Mucosa of rectum (tissue), 2 donors: ENCODE measurements around the gene IL21.

Experiments
- H3K27ac ChIP-seq, 2 donors: one replicate each; pipeline ENCODE4 v1.7.0; 2013; ENCODE audit warnings: inconsistent platforms in 2 of 2, low read depth in 2 of 2, low read length in 2 of 2
- H3K27me3 ChIP-seq, 2 donors: one replicate each; pipeline ENCODE4 v1.7.0; 2013; ENCODE audit warnings: low read length in 2 of 2; ENCODE audit not compliant: control insufficient read depth in 2 of 2, insufficient read depth in 2 of 2
- H3K36me3 ChIP-seq, 2 donors: one replicate each; pipeline ENCODE4 v1.7.0; 2013; ENCODE audit warnings: low read length in 2 of 2; ENCODE audit not compliant: control insufficient read depth in 2 of 2, insufficient read depth in 2 of 2
- H3K4me1 ChIP-seq, 2 donors: one replicate each; pipeline ENCODE4 v1.7.0; 2013; ENCODE audit warnings: low read length in 2 of 2, mild to moderate bottlenecking in 1 of 2; ENCODE audit not compliant: control insufficient read depth in 2 of 2, insufficient read depth in 2 of 2
- H3K4me3 ChIP-seq, 2 donors: one replicate each; pipeline ENCODE4 v1.7.0; 2013; ENCODE audit warnings: low read length in 2 of 2
- H3K9ac ChIP-seq, 2 donors: one replicate each; pipeline ENCODE4 v1.7.0; 2013; ENCODE audit warnings: low read length in 2 of 2, low read depth in 1 of 2, mild to moderate bottlenecking in 1 of 2
- H3K9me3 ChIP-seq, 2 donors: one replicate each; pipeline ENCODE4 v1.7.0; 2013; ENCODE audit warnings: low read length in 2 of 2; ENCODE audit not compliant: control insufficient read depth in 2 of 2
- donor health status: healthy.
- donor health status: Normal muscosa, but diverticular disease.

Gene IL21

DNA sequence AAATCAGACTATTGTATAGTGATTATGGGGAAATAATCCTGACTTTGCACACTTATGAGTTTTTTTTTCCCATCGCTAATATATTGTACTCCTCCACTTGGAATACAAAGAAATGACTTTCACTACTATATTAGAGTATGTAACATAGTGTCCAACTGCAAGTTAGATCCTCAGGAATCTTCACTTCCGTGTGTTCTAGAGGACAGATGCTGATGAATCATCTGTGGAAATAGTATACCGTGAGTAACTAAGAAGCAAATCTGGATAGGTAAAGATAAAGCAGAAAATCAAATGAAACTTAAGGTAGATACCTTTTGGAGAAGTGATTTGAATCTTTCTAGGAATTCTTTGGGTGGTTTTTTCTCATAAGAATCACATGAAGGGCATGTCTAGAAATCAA, 8.3 kb downstream of the IL21 start:
- Histone ChIP-seq H3K4me3 (no peak overlapping the region), H3K9ac (no peak overlapping the region), H3K4me1 (no peaks in the 10 kb centered on the region), H3K27me3 (no peaks in the 10 kb centered on the region), H3K27ac (no peak overlapping the region), H3K36me3 (no peaks in the 10 kb centered on the region), H3K9me3 (no peaks in the 10 kb centered on the region)

DNA sequence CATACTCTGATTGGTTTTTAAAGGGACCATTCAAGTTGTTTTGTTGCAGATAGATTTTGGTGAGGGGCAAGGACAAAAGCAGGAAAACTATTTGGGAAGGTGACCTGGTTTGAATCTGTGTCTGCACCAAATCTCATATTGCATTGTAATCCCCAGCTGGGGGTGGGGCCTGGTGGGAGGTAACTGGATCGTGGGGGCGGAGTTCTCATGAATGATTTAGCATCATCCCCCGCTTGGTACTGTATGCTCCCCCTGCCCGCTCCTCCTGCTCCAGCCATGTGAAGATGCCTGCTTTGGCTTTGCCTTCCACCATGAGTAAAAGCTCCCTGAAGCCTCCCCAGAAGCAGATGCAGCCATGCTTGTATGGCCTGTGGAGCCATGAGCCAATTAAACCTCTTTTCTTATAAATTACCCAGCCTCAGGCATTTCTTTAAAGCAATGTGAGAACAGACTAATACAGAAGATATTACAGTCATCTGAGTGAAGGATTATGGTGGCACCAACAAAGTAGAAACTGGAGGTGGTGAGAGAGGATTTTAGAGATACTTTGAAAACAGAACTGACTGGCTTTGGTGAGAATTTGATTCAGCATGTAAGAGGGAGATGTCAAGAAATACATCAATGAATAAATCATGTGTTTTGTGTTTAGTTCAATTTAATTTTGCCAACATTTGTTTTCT, 14.4 kb downstream of the IL21 start:
- Histone ChIP-seq H3K27me3 (no peaks in the 10 kb centered on the region), H3K36me3 (no peaks in the 10 kb centered on the region), H3K4me3 (no peak overlapping the region), H3K9me3 (no peaks in the 10 kb centered on the region), H3K27ac (no peak overlapping the region), H3K9ac (no peak overlapping the region), H3K4me1 (no peaks in the 10 kb centered on the region)

DNA sequence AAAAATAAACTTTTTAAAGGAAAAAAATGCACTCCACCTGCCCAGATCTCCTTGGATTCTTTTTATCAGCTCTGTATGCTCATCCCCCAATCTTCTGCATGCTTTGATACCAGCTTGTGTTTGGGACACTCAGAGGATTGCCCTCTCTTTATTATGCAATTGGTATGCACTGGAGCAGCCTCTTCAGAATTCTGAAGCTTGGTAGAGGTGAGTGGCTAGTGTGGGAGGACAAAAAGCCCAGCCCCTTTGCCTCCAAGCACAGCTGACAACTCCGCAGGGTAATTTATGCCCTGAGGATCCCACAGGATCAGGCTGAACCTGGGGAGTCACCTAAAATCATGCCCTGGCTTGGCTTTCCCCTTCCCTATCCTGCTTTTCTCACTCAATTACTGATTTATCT, 16.7 kb downstream of the IL21 start:
- no peaks in the 10 kb centered on the region for H3K9me3 ChIP-seq
- H3K27ac ChIP-seq, result no peak overlapping the region
- H3K4me3 ChIP-seq, result no peak overlapping the region
- H3K9ac ChIP-seq, result no peak overlapping the region
- H3K4me1 ChIP-seq, result no peaks in the 10 kb centered on the region
- no peaks in the 10 kb centered on the region for H3K36me3 ChIP-seq
- H3K27me3 ChIP-seq, result peaks cover 0 to 5% of the 10 kb centered on the region in 2 donors

DNA sequence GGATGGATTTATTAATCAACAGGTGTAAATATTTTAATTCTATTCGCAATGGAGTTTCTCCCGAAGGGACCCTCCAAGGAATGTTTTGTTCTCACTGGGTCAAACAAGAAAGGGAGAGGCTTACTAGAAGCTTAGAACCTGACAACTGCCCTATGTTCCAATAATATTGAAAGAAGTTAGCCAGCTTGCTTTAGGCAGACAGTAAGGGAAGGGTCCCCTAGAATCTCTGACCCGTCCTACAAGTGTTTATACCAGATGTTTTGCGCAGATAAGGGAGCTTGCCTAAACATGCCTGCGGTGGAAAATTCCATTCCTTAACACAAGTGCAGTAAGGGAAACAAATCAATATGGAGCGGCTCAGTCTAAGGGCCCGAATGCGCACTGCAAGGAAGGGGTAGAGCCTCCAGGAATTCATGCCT, 17.7 kb downstream of the IL21 start:
- no peak overlapping the region for H3K27ac ChIP-seq
- no peak overlapping the region for H3K9ac ChIP-seq

DNA sequence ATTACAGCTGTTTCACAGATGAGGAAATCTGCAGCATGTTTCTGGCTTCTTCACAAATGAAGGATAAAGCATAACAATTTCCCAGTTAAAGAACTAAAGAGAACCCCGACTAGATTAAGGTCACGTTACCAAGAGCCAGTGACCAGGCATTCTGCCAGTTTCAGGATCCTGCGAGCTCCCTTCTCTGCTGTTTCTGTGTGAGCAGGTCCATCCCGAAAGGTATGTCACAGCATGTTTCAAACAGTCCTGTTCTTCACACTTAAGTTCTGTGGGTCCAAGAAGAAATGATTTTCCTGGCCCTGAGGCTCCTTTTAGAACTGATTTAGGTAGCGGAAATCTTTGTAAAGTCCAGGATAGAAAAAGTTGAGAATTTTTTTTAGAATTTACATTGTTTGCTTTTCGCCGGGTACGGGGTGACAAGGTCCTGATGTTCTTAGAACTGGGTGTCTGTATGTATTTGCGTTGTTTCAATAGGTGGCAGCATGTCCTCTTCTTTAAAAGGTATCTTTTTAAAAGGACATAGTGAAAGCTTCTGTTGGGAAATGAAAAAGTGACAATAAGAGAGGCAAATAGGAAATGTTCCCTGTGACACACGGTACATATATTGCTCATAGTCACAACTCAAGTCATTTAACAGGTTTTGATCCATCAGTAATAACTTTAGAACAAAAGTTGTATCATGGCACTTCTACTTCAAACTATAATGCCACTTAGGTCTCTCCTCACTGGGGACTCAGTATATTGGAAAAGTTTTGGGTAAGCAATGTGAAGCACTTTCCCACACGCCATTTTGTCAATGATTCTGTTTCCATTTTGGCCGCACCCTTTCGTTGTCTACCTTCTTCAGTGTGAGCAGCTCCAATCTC, 18.4 kb downstream of the IL21 start:
- H3K36me3 ChIP-seq, result no peaks in the 10 kb centered on the region
- no peak overlapping the region for H3K4me3 ChIP-seq
- peaks cover 0 to 5% of the 10 kb centered on the region in 2 donors for H3K27me3 ChIP-seq
- H3K9me3 ChIP-seq, result no peaks in the 10 kb centered on the region
- no peak overlapping the region for H3K27ac ChIP-seq
- H3K4me1 ChIP-seq, result no peaks in the 10 kb centered on the region
- H3K9ac ChIP-seq, result no peak overlapping the region

More for the DNA sequence above, 17.7 kb downstream of the IL21 start:
- no peaks in the 10 kb centered on the region for H3K36me3 ChIP-seq
- peaks cover 0 to 5% of the 10 kb centered on the region in 2 donors for H3K27me3 ChIP-seq
- no peak overlapping the region for H3K4me3 ChIP-seq
- H3K4me1 ChIP-seq, result no peaks in the 10 kb centered on the region
- H3K9me3 ChIP-seq, result no peaks in the 10 kb centered on the region

DNA sequence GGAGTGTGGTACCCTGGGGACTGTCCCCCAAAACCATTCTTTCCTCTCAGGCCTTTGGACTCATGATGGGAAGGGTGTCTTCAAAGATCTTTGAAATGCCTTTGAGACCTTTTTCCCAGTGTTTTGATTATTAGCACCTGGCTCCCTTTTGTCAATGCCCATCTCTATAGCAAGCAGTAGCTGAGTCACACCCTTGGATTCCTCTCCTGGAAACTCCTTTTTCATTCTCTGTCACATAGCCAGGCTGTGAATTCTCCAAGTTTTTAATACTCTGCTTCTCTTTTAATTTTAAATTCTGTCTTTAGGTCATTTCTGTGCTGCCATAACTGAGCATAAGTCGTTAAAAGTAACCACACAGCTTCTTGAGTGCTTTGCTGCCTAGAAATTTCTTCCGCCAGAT, 29.7 kb downstream of the IL21 start:
- Histone ChIP-seq H3K4me1 (no peaks in the 10 kb centered on the region), H3K27ac (no peak overlapping the region), H3K4me3 (no peak overlapping the region), H3K36me3 (no peaks in the 10 kb centered on the region), H3K9ac (no peak overlapping the region), H3K27me3 (no peaks in the 10 kb centered on the region), H3K9me3 (no peaks in the 10 kb centered on the region)

DNA sequence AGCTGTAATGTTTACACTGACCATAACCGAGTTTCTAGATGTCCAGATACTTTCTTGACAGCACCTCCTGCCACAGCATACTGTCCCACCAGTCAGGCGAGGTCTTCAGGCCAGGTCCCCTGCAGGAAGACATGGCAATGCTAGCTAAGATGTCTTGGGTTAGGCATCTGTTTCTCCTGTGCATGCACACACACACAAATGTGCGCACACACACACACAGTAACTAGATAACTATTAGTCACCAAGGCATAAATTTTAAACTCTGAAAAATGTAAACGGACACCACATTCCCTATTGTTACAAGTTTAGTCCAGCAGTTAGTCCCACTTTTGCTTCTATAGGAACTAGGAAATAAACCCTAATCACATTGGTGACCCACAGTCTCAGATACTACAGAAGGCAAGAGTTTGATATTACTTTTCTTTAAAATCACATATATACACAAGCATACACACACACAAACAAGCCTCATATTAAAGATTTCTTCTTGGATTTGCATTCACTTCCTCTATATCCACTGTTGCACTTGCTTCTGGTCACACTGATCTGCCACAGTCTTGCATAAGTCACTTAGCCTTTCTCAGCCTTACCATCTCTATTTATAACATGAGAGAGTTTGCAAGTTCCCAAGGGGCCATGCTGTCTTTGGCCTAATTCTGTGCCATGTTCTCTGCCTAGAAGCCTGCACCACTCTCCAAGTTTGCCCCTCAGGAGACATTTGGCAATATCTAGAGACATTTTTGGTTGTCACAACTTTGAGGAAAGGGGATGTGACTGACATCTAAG, 32.2 kb downstream of the IL21 start:
- no peaks in the 10 kb centered on the region for H3K4me1 ChIP-seq
- no peaks in the 10 kb centered on the region for H3K9me3 ChIP-seq
- H3K27ac ChIP-seq, result no peak overlapping the region
- H3K27me3 ChIP-seq, result no peaks in the 10 kb centered on the region
- no peak overlapping the region for H3K9ac ChIP-seq
- no peaks in the 10 kb centered on the region for H3K36me3 ChIP-seq
- H3K4me3 ChIP-seq, result no peak overlapping the region

DNA sequence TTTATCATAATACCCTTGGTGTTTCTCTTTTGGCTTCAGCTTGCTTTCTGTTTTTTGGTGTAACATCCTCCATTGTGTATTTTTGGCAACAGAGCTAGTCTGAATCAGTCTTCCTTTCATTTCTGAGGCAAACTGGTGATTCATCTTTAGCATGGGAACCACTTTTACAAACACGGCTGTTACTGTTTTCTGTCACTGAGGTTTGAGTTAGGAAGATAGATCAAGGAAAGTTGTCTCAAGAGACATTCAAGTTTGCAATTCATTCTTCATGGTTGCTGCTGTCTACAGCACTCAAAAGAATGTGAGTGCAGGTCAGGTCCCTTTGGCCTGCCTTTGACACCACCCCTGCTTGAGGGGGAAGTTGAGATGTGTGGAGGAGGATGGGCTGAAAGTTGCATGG, 36.3 kb downstream of the IL21 start:
- no peaks in the 10 kb centered on the region for H3K36me3 ChIP-seq
- H3K27ac ChIP-seq, result no peak overlapping the region
- no peak overlapping the region for H3K9ac ChIP-seq
- no peaks in the 10 kb centered on the region for H3K9me3 ChIP-seq
- H3K4me3 ChIP-seq, result no peak overlapping the region
- H3K4me1 ChIP-seq, result no peaks in the 10 kb centered on the region
- no peaks in the 10 kb centered on the region for H3K27me3 ChIP-seq

DNA sequence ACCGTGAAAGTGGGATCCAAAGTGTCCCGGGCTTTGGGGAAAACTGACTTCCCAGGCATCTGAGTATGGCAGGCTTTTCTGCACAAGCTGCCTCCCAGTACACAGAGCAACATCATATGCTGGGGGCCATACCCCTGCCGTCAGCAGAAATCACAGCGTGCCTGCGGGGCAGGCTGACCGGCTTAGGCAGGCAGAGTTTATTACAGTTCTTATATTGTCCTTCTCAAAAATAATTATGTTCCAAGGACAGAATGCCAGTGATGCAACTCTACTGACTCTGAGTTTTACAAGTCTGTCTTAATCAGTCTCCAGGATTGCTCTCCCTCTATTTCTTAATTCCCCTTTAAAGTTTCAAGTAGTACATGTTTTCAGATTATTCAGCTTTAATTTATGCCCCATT, 37.0 kb downstream of the IL21 start:
- Histone ChIP-seq H3K9ac (no peak overlapping the region), H3K36me3 (no peaks in the 10 kb centered on the region), H3K4me1 (no peaks in the 10 kb centered on the region), H3K27ac (no peak overlapping the region), H3K27me3 (no peaks in the 10 kb centered on the region), H3K9me3 (no peaks in the 10 kb centered on the region), H3K4me3 (no peak overlapping the region)
